Measurements from ENCODE around the gene OGDHL.

DNA sequence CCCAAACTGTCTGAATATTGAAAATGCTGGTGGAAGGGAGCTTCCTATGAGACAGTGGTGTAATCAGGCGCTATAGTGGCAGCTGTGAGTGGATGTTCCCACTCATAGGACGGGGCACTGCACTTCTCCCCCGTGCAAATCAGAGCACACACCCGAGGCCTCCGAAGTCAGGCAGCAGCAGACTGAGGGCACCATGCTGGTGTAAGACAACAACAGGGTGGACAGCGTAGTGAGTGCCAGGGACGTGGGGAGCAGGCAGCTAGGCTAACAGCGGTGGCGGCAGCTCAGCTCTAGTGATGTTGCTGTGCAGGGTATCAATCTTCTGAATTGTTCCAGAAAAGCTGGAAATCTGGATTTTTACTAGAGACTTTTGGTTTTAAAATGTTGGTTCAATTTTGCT, 63.4 kb downstream of the OGDHL start:
- TF ChIP-seq, protein P1, sequence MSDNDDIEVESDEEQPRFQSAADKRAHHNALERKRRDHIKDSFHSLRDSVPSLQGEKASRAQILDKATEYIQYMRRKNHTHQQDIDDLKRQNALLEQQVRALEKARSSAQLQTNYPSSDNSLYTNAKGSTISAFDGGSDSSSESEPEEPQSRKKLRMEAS (IDR thresholded peaks at IDR 0.05; ENCODE audit: insufficient read depth, insufficient read length), result no peak
- TF ChIP-seq FOS (IDR thresholded peaks at IDR 0.05; ENCODE audit: borderline replicate concordance, insufficient read depth, low read length) (no peak), CTCF (IDR thresholded peaks at IDR 0.05; ENCODE audit: extremely low read depth in 1 of 2, insufficient read depth in 1 of 2, low read depth in 1 of 2, low read length in 2 of 2) (no peak), EZH2 (IDR thresholded peaks at IDR 0.05; ENCODE audit: borderline replicate concordance, low read depth, low read length, severe bottlenecking) (no peak), POLR2AphosphoS5 (IDR thresholded peaks at IDR 0.05; ENCODE audit: insufficient read depth, low read depth, low read length) (no peak), MYC (IDR thresholded peaks at IDR 0.05; ENCODE audit: low read depth, low read length) (no peak)
